ENCODE results near the gene RASA3.

DNA sequence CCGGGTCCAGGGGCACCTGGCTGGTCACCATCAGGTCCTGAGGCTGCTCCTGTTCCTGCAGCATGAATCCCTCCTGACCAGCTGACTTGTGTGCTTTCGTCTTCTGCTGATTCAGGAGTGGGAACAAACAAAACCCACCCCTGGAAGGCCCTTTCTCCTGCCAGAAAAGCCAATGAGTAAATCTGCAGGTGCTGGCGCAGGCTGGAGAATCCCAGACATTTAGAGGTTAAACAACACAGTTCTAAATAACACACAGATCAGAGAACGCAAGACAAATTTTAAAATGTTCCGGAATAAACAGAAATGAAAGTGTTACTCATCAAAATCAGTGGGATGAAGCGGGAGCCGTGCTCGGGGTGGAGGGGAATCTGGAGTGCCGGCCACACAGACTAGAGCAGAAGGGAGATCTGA is 97.9 kb downstream of the RASA3 start:
- TF ChIP-seq CTCF (IDR thresholded peaks at IDR 0.05) (no peak), POLR2A (IDR thresholded peaks at IDR 0.05) (no peak)

All from right lobe of liver (tissue), 4 donors.